Retina (tissue), 1 donor: ENCODE results near the gene CAPN9.

Source experiments
- DNase-seq: peaks from one replicate; pipeline ENCODE4 v3.0.0-alpha.2; 2016

The CAPN9 gene

DNA sequence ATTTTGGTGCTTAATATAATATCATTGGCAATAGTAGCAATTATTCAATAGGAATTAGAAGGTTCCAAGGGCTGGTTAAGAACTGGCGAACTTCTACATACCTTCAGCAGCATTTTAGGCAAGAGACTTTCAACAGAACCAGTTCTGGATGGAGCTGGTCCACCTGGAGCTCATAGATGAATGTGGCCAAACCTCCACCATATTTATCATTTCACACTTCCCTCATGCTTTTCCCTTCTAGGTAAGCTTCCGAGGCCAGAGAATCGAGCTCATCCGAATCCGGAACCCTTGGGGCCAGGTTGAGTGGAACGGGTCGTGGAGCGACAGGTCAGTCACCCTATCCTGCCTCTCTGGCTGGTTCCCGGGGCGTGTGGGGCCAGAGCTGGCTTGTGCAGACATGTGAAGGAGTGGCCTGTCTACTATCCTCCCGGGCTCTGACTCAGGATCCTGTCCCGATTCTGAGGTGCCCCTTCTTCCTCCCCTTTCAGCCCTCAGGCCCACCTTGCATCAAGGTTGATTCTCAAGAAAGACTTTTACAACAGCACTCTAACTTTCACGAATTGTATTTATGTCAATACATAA lies 24.7 kb downstream of the CAPN9 start:
- DNase-seq = no peak

DNA sequence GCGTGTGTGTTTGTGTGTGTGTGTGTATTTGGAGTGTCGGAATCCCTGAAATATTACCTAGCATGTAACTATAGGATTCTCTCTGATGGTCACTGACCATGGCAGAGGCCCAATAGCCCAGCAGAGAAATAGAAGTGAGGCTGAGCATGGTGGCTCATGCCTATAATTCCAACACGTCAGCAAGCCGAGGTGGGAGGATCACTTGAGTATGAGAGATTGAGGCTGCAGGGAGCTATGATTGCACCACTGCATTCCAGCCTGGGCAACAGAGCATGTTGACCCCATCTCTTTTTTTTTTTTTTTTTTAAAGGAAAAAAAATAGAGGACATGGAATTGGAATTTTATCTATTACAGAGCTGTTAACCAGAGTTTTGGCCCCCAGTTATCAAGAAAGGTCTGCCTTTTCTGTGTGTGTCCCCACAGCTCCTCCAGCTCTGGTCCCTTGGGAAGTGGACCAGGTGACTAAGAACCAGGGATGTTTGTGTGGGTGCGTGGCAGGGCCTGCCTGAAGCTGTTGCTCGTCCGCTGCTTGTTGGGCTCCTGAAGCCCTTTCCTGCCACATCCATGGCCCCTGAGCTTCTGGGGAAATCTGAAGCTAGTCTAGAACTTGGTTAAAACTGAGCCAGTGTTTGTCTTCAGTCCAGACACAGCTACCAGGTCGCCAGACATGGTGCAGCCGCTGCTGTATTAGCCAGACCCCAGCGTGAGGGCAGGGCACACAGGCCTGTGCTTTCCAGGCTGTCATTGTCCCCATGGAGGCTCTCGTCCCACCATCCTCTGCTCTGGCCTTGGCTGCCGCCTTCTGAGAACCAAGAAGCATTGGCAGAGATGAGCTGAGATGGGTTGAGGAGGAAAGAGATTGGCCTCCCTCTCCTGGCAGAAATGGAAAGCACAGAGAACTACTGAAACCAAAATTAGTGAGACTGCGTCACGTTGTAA lies 25.5 kb downstream of the CAPN9 start:
- DNase-seq = peak; percentile 54

DNA sequence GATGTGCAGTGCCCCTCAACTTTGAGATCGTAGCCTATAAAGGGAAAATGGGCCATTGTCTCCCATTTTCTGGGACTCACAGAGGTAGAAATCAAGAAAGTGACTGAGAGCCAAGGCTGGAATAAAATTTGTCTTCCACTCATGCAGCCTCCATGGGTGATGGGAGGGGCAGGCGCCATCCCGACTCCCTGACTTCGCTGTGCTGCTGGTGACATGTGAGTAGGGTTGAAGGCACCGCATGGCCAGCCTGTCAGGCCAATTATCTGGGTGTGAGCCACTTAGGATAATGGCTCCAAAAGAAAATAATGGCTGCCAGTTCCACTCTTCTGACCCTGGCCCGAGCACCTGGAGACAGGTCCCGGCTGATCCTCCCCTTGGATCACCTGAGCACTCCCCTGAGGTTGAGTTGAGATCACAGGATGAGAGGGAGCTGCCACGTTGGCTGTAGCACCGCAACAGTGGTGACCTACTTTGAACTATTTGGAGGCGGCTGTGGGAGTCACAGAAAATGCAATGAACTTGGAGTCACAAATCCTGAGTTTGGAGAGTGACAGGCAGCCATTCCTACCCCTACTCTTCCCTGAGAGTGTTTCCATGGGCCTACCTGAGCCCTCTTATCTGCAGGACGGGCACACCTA lies 26.3 kb downstream of the CAPN9 start:
- no peak for DNase-seq

DNA sequence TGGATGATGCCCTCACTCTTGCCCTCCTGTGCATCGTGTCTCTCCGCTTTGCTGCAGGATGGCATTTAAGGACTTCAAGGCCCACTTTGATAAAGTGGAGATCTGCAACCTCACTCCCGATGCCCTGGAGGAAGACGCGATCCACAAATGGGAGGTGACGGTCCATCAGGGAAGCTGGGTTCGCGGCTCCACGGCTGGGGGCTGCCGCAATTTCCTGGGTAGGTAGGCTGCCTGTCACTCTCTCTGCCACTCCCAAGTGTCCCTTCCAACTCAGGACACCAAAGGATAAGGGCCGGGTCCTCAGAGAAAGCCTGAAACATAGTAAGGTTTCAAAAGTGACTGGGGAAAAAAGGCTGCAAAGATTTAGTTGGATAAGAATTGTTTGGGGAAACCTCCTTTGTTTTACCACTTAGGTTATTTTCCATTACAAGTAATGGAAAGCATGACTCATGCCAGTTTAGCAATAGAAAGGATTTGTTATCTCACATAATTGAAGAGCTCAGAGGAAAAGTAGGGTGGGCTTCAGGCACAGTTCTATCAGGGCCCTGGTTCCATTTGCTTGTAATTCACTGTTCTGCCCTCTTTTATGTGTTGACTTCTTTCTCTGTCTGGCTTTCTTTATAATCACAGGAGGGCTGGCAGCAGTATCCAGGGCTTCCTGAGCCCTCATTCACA lies 31.9 kb downstream of the CAPN9 start:
- no peak for DNase-seq

DNA sequence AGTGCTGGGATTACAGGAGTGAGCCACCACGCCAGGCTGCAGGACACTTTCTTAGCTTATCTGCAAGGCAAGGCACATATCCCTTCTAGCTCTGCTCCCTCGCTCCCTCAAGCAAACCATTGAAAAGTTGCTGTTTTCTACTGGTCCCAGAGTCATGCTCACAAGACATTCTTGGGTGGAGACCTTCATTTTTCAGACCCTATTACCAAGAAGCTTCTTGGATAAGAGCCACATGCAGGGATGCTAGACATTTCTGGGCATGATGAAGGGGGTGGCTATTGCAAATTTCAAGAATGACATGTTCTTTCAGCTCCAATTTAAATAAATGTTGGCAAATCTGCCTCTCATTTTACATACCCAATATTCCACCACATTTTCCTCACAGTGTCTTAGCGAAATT lies 33.9 kb downstream of the CAPN9 start:
- no peak for DNase-seq

DNA sequence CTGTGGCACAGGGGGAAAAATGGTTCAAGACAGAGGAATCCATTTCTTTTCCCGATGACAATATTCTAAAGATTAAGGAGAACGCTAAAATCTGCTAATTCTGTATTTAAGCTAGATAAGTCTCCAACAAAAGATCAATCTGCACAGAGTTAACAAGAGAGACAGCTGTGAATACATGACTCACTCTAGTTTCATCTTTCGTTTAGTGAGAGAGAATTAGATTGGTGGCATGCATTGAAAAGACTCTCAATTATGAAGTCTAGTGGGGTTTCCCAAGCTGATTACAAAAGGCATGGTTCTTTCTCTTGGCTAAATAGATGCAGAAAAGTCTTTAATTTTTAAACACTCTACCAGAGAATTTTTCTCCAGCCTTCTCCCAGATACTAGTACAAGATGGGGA lies 34.4 kb downstream of the CAPN9 start:
- no peak for DNase-seq

DNA sequence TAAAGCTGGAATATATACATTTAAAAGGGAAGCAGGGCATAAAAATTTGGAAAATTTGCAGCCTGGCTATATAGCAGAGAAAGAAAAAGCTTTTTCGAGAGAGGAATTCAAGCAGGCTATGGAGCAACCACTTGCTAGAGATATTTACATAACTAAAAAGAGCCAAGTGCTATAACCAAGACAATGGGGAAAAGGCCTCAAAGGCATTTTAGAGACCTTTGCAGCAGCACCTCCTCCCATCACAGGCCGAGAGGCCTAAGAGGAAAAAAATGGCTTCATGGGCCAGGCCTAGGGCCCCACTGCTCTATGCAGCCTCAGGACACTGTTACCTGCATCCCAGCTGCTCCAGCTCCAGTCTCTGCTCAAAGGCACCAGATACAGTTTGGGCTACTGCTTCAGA lies 37.0 kb downstream of the CAPN9 start:
- no peak for DNase-seq

DNA sequence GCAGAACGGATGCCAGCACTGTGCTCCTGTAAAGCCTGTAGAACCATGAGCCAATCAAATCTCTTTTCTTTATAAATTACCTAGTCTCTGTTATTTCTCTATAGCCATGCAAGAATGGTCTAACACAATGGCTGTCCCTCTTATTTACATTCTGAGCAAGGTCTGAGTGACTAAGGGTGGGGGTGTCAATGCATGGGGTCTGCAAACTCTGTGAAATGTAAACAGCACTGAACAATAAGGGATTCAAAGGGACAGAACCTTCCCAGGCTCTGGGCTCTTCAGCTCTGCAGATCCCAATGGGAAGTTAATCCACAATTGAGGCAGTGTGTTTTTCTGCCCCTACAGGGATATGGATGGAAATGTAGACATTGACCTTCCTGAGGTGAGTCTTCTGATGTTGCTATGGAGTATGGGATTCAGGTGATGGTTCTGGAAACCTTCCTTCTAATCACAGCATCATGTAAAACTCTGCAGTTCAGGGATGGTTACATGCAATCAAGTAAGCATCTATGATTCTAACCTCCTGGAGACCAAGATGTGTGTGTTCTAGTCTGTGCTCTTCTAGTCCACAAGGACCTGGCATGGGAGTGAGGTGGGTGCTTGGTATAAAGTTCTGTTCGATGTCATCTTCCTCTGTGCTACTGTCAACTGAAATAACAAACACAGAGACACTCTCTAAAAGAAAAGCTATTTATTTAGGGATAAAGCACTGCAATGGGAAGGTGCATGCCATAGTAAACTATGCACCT lies 38.6 kb downstream of the CAPN9 start:
- DNase-seq = no peak

DNA sequence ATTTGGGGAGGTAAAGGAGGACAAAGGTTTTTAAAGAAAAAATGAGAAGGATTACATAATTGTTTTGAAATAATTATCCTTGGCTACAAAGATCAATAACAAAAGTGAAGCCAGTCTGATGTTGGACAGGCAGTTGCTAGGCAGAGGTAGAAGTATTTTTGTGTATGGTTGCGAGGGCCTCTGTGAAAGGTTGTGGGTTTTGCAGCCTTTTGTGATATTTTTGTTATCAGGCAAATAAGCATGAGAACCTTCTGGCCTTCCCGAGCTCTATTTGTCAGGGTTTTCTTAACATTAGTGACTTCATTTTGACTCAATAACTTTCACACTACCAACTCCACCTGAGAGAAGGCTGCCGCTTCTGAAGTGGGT lies 39.2 kb downstream of the CAPN9 start:
- DNase-seq = no peak

DNA sequence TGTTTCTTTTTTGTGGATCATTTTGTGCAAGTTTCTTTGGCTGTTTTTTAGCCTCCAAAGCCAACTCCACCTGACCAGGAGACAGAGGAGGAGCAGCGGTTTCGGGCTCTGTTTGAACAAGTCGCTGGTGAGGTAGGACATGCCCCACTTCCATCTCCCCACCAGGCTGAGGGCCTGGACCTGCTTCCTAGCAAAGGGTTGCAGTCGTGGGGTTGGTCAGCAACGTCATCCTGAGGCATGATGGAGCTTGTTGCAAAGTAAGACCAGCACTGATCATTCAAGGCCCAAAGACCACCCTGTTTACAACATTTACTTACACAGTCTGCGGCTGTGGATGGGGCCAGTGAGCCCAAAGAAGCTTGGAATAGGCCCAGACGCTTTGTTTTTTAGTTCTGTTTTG lies 40.3 kb downstream of the CAPN9 start:
- DNase-seq = no peak

DNA sequence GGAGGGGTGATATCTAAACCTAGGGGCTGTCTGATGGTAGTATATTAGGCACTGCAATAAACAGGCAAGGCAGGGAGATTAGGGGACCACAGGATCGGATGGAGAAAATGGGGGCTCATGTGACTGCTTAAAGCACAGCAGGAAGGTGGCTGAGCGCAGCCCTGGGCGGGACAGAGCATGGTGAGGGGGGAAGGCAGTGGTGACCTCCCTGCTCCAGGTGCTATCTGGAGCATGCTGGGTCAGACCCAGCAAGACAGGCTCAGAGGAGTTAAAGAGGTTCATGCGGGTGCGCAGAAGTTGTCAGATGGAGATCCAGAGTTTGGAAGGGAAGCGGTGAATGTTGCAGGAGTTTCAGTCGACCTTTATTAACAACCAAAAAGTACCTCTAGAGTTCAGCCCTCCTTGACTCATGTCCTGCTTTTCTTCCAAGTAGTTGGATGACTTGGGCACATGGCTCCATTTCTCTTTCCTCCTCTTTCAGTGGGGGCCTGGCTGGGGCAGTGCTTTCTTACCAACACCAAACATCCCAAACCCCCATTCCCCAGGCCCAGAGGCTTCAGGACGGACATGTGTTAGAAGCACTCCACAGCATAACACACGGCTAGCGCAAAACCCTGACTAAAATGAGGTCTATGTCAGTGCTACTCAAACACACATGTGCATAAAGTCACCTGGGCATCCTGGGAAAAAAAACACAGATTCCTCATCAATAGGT lies 41.5 kb downstream of the CAPN9 start:
- no peak for DNase-seq

DNA sequence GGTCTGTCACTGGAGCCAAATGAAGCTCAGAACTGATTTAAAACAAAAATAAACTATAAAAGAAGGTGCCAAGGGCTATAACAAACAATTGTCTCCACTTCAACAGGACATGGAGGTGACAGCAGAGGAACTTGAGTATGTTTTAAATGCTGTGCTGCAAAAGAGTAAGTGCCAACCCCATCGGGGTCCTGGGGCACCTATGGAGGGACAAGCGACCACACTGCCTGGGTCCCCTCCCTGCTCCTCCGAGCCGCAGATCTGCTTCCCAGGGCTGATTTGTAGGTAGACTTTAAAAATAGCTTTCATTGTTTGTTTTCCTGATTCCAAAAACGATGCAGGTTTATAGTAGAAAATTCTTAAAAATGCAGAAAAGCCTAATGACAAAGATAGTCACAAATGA lies 42.8 kb downstream of the CAPN9 start:
- DNase-seq = no peak

DNA sequence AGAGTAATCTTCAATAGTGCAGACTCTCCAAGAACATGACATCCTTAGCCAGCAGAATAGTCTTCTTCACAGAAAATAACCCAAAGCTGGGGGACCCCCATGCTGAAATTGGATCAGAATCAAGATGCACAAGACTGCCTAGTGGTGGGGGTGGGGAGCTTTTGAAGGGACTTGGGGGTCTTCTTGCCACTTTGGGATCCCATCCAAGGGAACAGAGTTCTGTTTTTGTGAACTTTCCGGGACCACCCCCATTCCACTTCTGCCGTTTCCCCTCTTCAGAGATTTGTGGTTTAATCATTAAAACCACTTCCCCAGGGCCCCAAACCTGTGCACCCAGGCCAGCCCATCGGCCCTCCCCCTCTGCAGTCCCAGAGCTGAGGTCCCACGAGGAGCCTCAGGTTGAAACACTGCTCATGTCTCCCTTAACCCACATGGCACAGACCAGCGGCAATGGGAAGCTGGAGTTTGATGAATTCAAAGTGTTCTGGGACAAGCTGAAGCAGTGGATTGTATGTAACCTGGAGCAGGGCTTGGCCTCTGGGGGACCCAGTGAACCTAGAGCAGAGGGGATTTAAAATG lies 44.9 kb downstream of the CAPN9 start:
- DNase-seq = no peak

DNA sequence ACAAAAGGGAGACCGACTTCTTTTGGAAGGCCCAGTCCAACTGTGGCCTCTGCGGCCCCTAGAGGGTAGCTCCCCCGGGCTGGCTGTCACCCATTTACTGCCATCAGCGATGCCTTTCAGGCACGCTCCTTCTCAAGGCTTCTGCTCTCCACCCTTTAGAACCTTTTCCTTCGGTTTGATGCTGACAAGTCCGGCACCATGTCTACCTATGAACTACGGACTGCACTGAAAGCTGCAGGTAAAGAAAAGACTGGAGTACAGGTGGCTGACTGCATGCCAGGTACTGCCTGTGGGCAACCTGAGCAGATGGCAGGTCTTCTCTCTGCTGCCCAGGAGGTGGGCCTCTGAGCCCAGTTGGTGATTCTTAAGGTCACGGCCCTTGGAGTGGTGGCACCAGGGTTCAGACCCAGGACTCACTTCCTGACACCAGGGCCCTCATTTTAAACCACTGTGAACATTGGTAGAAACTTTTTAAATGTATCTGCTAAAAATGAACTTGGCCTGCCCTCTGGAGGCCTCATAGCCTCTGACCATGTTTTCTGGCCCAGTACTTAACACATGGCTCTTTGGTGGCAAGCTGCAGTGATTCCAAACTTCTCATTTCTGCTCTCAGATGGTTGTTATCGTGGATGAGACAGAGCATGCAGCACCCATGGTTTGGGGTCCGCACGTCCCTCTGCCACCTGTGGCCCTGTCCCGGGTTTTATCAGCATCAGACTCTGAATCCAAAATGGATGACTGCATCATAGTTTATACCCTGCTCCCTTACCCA lies 45.7 kb downstream of the CAPN9 start:
- no peak for DNase-seq

DNA sequence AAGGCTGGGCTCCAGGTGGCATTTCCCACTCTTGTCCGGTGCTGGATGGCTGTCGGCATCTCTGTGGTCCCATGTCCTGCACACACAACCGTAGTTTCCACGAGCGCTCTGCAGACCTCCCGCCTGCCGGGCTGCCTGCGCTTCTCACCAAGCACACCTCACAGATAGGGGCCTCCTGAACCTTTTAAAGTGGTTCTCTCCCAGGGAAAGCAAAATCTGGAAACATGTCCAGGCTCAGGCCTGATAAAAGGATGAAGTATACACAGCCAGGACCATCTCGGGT lies 46.2 kb downstream of the CAPN9 start:
- DNase-seq = no peak

DNA sequence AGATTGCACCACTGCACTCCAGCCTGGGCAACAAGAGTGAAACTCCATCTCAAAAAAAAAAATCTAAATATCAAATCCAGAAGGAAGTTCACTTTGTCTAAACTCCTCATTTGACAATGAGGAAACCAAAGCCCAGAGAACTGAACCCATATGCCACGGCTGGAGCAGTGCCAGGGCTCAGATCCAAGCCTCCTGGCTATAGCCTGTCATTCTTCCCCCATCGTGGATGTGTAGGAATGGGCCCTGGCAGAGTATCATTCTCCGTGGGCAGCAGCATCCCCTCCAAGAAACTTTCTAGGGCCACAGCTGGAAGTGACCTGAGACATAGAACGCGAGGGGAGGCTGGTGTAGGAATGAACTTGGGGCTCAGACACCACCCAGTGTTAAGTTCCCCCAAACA lies 47.2 kb downstream of the CAPN9 start:
- DNase-seq = no peak

DNA sequence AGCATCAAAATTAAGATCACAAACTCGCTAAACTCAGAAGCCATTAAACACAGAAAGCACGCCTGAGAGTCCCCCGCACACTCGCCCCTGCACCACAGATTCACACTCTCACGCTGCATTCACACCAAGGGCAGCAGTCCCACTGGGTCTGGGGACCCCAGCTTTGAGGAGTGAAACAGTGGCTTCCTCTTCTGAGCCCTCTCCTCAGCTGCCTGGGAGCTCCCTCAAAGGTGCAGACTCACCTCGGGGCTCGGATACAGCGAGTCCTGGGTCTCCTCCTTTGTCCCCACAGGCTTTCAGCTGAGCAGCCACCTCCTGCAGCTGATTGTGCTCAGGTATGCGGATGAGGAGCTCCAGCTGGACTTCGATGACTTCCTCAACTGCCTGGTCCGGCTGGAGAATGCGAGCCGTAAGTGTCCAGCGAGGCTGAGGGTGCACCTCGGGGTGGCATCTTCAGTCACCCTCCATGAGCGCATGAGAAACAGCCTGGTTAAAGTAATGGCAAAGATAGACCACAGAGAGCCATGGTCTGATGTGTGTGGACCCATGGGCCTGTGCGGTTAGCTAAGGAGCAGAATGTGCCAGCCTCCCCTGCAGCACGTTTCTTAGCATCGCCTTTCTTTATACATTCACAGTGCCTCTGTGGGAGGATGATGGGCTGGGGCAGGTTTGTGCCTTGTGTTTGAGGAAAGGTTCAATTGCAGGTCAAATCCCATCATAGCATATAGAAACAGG lies 47.9 kb downstream of the CAPN9 start:
- DNase-seq = peak; percentile 12

DNA sequence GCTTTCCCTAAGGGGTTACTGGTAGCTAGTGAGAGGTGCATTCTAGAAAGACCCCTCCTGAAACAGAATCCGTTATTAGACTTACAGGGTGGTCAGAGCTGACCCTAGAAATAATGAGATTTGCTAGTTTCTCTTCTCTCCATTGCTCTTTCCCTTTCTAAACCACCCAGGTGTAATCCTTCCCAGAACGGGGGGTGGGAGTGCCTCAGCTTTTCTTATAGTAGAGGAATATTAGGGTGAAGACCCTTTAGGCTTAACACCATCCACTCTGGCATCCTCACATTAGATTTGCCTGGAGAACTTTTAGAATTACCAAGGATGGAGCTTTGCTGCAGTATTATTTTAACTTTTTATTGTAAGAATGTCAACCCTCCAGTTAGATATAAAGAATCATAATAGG lies 49.4 kb downstream of the CAPN9 start:
- no peak for DNase-seq

DNA sequence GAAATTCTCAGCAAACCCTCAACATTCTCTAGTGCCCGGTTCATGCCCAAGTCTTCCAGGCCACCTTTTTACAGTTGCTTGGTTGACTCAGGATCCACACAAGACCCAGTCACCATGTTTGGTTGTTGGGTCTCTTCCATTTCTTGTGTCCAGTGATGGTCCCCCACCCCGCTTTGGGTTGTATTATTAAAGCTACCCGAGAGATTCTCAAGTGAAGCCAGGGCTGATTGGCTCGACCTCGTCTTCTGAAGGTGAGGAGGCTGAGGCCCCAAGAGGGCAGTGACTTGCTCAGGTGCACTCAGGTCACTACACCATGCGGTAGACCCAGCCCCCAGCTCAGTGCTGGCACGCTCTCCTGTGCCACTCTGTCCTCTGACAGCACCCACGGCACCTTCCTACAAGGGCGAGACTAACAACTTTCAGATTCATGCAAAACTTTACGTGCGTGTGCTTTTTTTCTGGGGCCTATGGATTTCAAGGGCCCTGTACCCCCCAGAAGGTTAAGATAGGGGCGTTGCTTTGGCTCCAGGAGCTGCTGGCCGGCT lies 50.3 kb downstream of the CAPN9 start:
- no peak for DNase-seq

DNA sequence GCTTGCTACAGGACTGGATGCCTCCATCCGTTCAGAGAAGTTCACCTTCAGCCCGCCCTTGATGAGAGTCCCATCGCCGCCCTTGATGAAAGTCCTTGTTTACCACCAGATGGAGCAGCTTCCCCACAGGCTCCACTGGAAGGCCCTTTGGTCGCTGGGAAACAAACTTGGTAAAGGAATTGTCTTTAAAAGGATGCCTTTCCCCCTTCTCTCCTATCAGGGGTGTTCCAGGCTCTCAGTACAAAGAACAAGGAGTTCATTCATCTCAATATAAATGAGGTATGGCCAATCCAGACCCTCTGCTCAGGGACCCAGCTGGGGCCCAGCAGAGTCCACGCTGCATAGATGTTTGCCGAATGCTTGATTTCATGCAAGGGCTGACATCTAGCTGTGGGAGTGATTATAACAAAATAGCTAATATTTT lies 50.8 kb downstream of the CAPN9 start:
- peak; percentile 81 for DNase-seq
